GM19324 (cell line): ENCODE measurements around the gene INHBA.

ENCODE experiments used
- ATAC-seq: cut with Tn5 transposase; IDR thresholded peaks from one replicate; pipeline ENCODE4 v1.9.1; 2021; ENCODE audit warnings: mild to moderate bottlenecking, moderate library complexity; ENCODE audit not compliant: unreplicated experiment, low FRiP score

Gene INHBA

GRCh38 chr7:41702635-41703371, at the start of gene INHBA:
Gene INHBA, minus strand, starts transcription at chr7:41703090. Its CDS starts 2,716 bp downstream, at chr7:41700374.
- no peak for ATAC-seq

GRCh38 chr7:41752615-41753014, 49.7 kb upstream of the INHBA start:
- no peak for ATAC-seq

- no peak for ATAC-seq
Measured at GRCh38 chr7:41750661-41751540, 48.0 kb upstream of the INHBA start.

- no peak for ATAC-seq
Measured at GRCh38 chr7:41747961-41748360, 45.1 kb upstream of the INHBA start.

- ATAC-seq, result no peak
Measured at GRCh38 chr7:41745451-41745850, 42.6 kb upstream of the INHBA start.

- ATAC-seq, result no peak
Measured at GRCh38 chr7:41744161-41744560, 41.3 kb upstream of the INHBA start.

- no peak for ATAC-seq
Measured at GRCh38 chr7:41742401-41743020, 39.6 kb upstream of the INHBA start.

- ATAC-seq, result no peak
Measured at GRCh38 chr7:41738806-41739205, 35.9 kb upstream of the INHBA start.

GRCh38 chr7:41738336-41738735, 35.4 kb upstream of the INHBA start:
- no peak for ATAC-seq

- no peak for ATAC-seq
Measured at GRCh38 chr7:41735206-41735605, 32.3 kb upstream of the INHBA start.

GRCh38 chr7:41732843-41733306, 30.0 kb upstream of the INHBA start:
- ATAC-seq, result no peak

- no peak for ATAC-seq
Measured at GRCh38 chr7:41732436-41732785, 29.5 kb upstream of the INHBA start.

GRCh38 chr7:41731493-41732435, 28.9 kb upstream of the INHBA start:
- peak; percentile 97 for ATAC-seq

GRCh38 chr7:41730668-41731067, 27.8 kb upstream of the INHBA start:
- no peak for ATAC-seq

GRCh38 chr7:41730161-41730560, 27.3 kb upstream of the INHBA start:
- no peak for ATAC-seq

GRCh38 chr7:41729059-41729458, 26.2 kb upstream of the INHBA start:
- no peak for ATAC-seq

GRCh38 chr7:41725013-41725412, 22.1 kb upstream of the INHBA start:
- no peak for ATAC-seq

- no peak for ATAC-seq
Measured at GRCh38 chr7:41720886-41721285, 18.0 kb upstream of the INHBA start.

GRCh38 chr7:41720046-41720445, 17.2 kb upstream of the INHBA start:
- no peak for ATAC-seq

- no peak for ATAC-seq
Measured at GRCh38 chr7:41716691-41717090, 13.8 kb upstream of the INHBA start.
